HepG2 (cell line): ENCODE measurements around the gene AKR1C4. TPM values are rescaled to one million over a fixed set of nuclear protein-coding genes. Genes with fewer than 3 reads are reported as not detected.

Experiments
- HES4 ChIP-seq: sonication (generic); formaldehyde crosslinking; IDR thresholded peaks from 2 replicates; pipeline ENCODE4 v1.9.0; 2021; ENCODE audit warnings: mild to moderate bottlenecking, missing genetic modification reagents, borderline replicate concordance
- NPAS2 ChIP-seq: sonication (generic); formaldehyde crosslinking; IDR thresholded peaks from 2 replicates; pipeline ENCODE4 v1.8.0; 2022; ENCODE audit warnings: mild to moderate bottlenecking, missing genetic modification reagents, borderline replicate concordance
- RAD21 ChIP-seq: fragments of 450-650 bp; formaldehyde crosslinking; IDR thresholded peaks from 2 replicates; pipeline ENCODE4 v1.5.0; 2020; ENCODE audit warnings: mild to moderate bottlenecking
- RBM22 ChIP-seq: fragments of 200-400 bp; formaldehyde crosslinking; optimal IDR thresholded peaks from 2 replicates; pipeline ENCODE3; 2017; ENCODE audit warnings: mild to moderate bottlenecking, low read length, moderate library complexity
- ZFP82 ChIP-seq: sonication (generic); formaldehyde crosslinking; IDR thresholded peaks from 2 replicates; pipeline ENCODE4 v1.5.1; 2020; ENCODE audit warnings: mild to moderate bottlenecking, missing genetic modification reagents, borderline replicate concordance
- ZNF138 ChIP-seq: sonication (generic); formaldehyde crosslinking; IDR thresholded peaks from 2 replicates; pipeline ENCODE4 v1.5.0; 2020; ENCODE audit warnings: mild to moderate bottlenecking, low read depth, missing genetic modification reagents
- ZNF180 ChIP-seq: sonication (generic); formaldehyde crosslinking; IDR thresholded peaks from 2 replicates; pipeline ENCODE4 v1.4.0; 2020; ENCODE audit warnings: low read depth, missing genetic modification reagents, borderline replicate concordance
- ZNF326 ChIP-seq: sonication (generic); formaldehyde crosslinking; IDR thresholded peaks from 2 replicates; pipeline ENCODE4 v1.4.0; 2020; ENCODE audit warnings: missing genetic modification reagents, borderline replicate concordance
- ZNF496 ChIP-seq: sonication (generic); formaldehyde crosslinking; IDR thresholded peaks from 2 replicates; pipeline ENCODE4 v1.8.1; 2023; ENCODE audit warnings: mild to moderate bottlenecking, moderate library complexity, missing genetic modification reagents; ENCODE audit not compliant: insufficient replicate concordance
- ZNF569 ChIP-seq: sonication (generic); formaldehyde crosslinking; IDR thresholded peaks from 2 replicates; pipeline ENCODE4 v1.5.0; 2020; ENCODE audit warnings: mild to moderate bottlenecking, missing genetic modification reagents, moderate library complexity, borderline replicate concordance
- ZNF687 ChIP-seq: sonication (generic); formaldehyde crosslinking; IDR thresholded peaks from 2 replicates; pipeline ENCODE4 v1.5.1; 2020; ENCODE audit warnings: mild to moderate bottlenecking, missing genetic modification reagents, moderate library complexity
- polyA plus RNA-seq, 8 experiments: library from polyadenylated mRNA; depleted of rRNA in 3 of 8; stranded (reverse) in 7 of 8; unstranded in 1 of 8; fragments of >200 nt; fragmentation: Illumina TruSeq in 4 of 8; extraction: Trizol in 4 of 8; gene quantifications; 2 replicates each; pipeline versions ENCODE4 v1.2.1 to v1.2.3, GENCODE V29; 2011 to 2016; ENCODE audit warnings: low read depth in 4 of 8, missing spikeins in 1 of 8, mixed read lengths in 1 of 8; ENCODE audit not compliant: insufficient read depth in 1 of 8
- total RNA-seq, 5 experiments: library from RNA; depleted of rRNA; stranded (reverse); fragments of >200 nt; fragmentation: Illumina TruSeq; extraction: Trizol; gene quantifications; 2 replicates each; pipeline ENCODE4 v1.2.3, GENCODE V29; 2016; ENCODE audit warnings: low read depth in 1 of 5
- TF ChIP-seq, protein P1 (sequence below): IDR thresholded peaks from 2 replicates; pipeline ENCODE4 v1.6.1; 2012; ENCODE audit warnings: low read depth, low read length, improper control_type of control experiment
- TF ChIP-seq, protein P2 (sequence below): sonication (generic); formaldehyde crosslinking; IDR thresholded peaks from 2 replicates; pipeline ENCODE4 v1.4.0; 2020; ENCODE audit warnings: mild to moderate bottlenecking, missing genetic modification reagents
- TF ChIP-seq, protein P3 (sequence below): sonication (generic); formaldehyde crosslinking; IDR thresholded peaks from 2 replicates; pipeline ENCODE4 v1.4.0; 2020; ENCODE audit warnings: missing genetic modification reagents

The AKR1C4 gene
- total and polyA plus RNA-seq, 2 of the 13 experiments (the other 11 are each of a cell fraction or from before 2014, with no cell fraction given), result 0.18 to 1.3 TPM

- TF ChIP-seq, protein P1, sequence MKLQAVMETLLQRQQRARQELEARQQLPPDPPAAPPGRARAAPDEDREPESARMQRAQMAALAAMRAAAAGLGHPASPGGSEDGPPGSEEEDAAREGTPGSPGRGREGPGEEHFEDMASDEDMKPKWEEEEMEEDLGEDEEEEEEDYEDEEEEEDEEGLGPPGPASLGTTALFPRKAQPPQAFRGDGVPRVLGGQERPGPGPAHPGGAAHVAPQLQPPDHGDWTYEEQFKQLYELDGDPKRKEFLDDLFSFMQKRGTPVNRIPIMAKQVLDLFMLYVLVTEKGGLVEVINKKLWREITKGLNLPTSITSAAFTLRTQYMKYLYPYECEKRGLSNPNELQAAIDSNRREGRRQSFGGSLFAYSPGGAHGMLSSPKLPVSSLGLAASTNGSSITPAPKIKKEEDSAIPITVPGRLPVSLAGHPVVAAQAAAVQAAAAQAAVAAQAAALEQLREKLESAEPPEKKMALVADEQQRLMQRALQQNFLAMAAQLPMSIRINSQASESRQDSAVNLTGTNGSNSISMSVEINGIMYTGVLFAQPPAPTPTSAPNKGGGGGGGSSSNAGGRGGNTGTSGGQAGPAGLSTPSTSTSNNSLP, result peak; percentile 65
- TF ChIP-seq, protein P2, sequence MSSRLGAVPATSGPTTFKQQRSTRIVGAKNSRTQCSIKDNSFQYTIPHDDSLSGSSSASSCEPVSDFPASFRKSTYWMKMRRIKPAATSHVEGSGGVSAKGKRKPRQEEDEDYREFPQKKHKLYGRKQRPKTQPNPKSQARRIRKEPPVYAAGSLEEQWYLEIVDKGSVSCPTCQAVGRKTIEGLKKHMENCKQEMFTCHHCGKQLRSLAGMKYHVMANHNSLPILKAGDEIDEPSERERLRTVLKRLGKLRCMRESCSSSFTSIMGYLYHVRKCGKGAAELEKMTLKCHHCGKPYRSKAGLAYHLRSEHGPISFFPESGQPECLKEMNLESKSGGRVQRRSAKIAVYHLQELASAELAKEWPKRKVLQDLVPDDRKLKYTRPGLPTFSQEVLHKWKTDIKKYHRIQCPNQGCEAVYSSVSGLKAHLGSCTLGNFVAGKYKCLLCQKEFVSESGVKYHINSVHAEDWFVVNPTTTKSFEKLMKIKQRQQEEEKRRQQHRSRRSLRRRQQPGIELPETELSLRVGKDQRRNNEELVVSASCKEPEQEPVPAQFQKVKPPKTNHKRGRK, result no peak
- TF ChIP-seq ZNF569 (CRISPR knock-in tag), result no peak
- TF ChIP-seq RAD21, result peak; percentile 31
- peak; percentile 17; the same call in 1 of the 2 replicates for TF ChIP-seq ZNF687
- TF ChIP-seq RBM22, result peak; percentile 82
- TF ChIP-seq NPAS2, result no peak
- no peak for TF ChIP-seq ZNF496 (CRISPR knock-in tag)
- TF ChIP-seq ZNF138 (CRISPR knock-in tag), result no peak
- no peak for TF ChIP-seq ZNF180 (CRISPR knock-in tag)
- TF ChIP-seq ZNF326, result no peak
- no peak for TF ChIP-seq ZFP82
- no peak for TF ChIP-seq HES4 (CRISPR knock-in tag)
- TF ChIP-seq, protein P3, sequence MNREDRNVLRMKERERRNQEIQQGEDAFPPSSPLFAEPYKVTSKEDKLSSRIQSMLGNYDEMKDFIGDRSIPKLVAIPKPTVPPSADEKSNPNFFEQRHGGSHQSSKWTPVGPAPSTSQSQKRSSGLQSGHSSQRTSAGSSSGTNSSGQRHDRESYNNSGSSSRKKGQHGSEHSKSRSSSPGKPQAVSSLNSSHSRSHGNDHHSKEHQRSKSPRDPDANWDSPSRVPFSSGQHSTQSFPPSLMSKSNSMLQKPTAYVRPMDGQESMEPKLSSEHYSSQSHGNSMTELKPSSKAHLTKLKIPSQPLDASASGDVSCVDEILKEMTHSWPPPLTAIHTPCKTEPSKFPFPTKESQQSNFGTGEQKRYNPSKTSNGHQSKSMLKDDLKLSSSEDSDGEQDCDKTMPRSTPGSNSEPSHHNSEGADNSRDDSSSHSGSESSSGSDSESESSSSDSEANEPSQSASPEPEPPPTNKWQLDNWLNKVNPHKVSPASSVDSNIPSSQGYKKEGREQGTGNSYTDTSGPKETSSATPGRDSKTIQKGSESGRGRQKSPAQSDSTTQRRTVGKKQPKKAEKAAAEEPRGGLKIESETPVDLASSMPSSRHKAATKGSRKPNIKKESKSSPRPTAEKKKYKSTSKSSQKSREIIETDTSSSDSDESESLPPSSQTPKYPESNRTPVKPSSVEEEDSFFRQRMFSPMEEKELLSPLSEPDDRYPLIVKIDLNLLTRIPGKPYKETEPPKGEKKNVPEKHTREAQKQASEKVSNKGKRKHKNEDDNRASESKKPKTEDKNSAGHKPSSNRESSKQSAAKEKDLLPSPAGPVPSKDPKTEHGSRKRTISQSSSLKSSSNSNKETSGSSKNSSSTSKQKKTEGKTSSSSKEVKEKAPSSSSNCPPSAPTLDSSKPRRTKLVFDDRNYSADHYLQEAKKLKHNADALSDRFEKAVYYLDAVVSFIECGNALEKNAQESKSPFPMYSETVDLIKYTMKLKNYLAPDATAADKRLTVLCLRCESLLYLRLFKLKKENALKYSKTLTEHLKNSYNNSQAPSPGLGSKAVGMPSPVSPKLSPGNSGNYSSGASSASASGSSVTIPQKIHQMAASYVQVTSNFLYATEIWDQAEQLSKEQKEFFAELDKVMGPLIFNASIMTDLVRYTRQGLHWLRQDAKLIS (CRISPR knock-in tag), result peak; percentile 46
Observed at GRCh38 chr10:5147255-5147980, 49.2 kb upstream of the AKR1C4 start (continued).
